Common myeloid progenitor, CD34-positive (primary cell): Measurements from ENCODE around the gene UGT1A5.
"Not testable (repeated sequence)": the region's sequence is repeated elsewhere in the genome, so short reads cannot be mapped to it uniquely, and the experiment has no call there.

Experiments used
- CTCF ChIA-PET: fragments of 350-600 bp; sonication (Branson Sonifier 250); formaldehyde crosslinking; loops from one replicate; lab custom pipeline; 2021; ENCODE audit warnings: antibody characterized with exemption; lab: Charles Lee
- POLR2A ChIA-PET: fragments of 350-600 bp; sonication (Branson Sonifier 250); formaldehyde crosslinking; loops from one replicate; lab custom pipeline; 2021; ENCODE audit warnings: antibody characterized with exemption; lab: Charles Lee
- DNase-seq, 3 donors: peaks; one replicate each; pipeline versions ENCODE4 v3.0.0 to v3.0.0-alpha.2; 2013
- H3K27ac ChIP-seq, 2 experiments: 1 replicate in 1 of 2; 2 replicates in 1 of 2; pipeline ENCODE4 v1.7.0; 2013; ENCODE audit warnings: inconsistent platforms in 2 of 2, low read length in 2 of 2, mild to moderate bottlenecking in 2 of 2, low read depth in 1 of 2, moderate library complexity in 1 of 2; ENCODE audit not compliant: severe bottlenecking in 2 of 2, insufficient read depth in 1 of 2, poor library complexity in 1 of 2
- H3K27me3 ChIP-seq, 5 experiments: replicated peaks in 2 of 5; 1 replicate in 3 of 5; 2 replicates in 2 of 5; pipeline versions ENCODE4 v1.6.1 to v1.7.0; 2013; ENCODE audit warnings: low read length in 4 of 5, mild to moderate bottlenecking in 2 of 5, moderate library complexity in 2 of 5, inconsistent platforms in 1 of 5; ENCODE audit not compliant: insufficient read depth in 5 of 5, control insufficient read depth in 4 of 5
- H3K36me3 ChIP-seq, 4 experiments: 1 replicate in 2 of 4; 2 replicates in 2 of 4; pipeline versions ENCODE4 v1.6.1 to v1.7.0; 2013; ENCODE audit warnings: low read length in 3 of 4, control low read depth in 1 of 4, mild to moderate bottlenecking in 1 of 4; ENCODE audit not compliant: control insufficient read depth in 4 of 4, insufficient read depth in 4 of 4
- H3K4me1 ChIP-seq, 4 experiments: 1 replicate in 3 of 4; 2 replicates in 1 of 4; pipeline versions ENCODE4 v1.6.1 to v1.7.1; 2013; ENCODE audit warnings: low read length in 3 of 4, mild to moderate bottlenecking in 3 of 4, control low read depth in 1 of 4, inconsistent platforms in 1 of 4, moderate library complexity in 1 of 4; ENCODE audit not compliant: control insufficient read depth in 4 of 4, insufficient read depth in 4 of 4; ENCODE audit errors: control extremely low read depth in 1 of 4
- H3K4me3 ChIP-seq, 7 experiments: 1 replicate in 4 of 7; 2 replicates in 3 of 7; pipeline versions ENCODE4 v1.5.1 to v1.7.0; 2013; ENCODE audit warnings: mild to moderate bottlenecking in 7 of 7, low read length in 6 of 7, moderate library complexity in 6 of 7, inconsistent platforms in 2 of 7, low read depth in 2 of 7, control low read depth in 1 of 7; ENCODE audit not compliant: insufficient read depth in 4 of 7, control insufficient read depth in 1 of 7; ENCODE audit errors: extremely low read depth in 1 of 7
- H3K9me3 ChIP-seq, 5 experiments: 1 replicate in 4 of 5; 2 replicates in 1 of 5; pipeline versions ENCODE4 v1.6.1 to v1.7.1; 2013; ENCODE audit warnings: low read length in 4 of 5, mild to moderate bottlenecking in 2 of 5, inconsistent platforms in 1 of 5, low read depth in 1 of 5, moderate library complexity in 1 of 5; ENCODE audit not compliant: control insufficient read depth in 4 of 5, insufficient read depth in 2 of 5; ENCODE audit errors: control extremely low read depth in 1 of 5
- WGBS: methylation state at CpG from one replicate; pipeline ENCODE4 v1.1.5; 2013; ENCODE audit not compliant: insufficient coverage; 5-methylcytosine and 5-hydroxymethylcytosine counted together

Gene UGT1A5

DNA sequence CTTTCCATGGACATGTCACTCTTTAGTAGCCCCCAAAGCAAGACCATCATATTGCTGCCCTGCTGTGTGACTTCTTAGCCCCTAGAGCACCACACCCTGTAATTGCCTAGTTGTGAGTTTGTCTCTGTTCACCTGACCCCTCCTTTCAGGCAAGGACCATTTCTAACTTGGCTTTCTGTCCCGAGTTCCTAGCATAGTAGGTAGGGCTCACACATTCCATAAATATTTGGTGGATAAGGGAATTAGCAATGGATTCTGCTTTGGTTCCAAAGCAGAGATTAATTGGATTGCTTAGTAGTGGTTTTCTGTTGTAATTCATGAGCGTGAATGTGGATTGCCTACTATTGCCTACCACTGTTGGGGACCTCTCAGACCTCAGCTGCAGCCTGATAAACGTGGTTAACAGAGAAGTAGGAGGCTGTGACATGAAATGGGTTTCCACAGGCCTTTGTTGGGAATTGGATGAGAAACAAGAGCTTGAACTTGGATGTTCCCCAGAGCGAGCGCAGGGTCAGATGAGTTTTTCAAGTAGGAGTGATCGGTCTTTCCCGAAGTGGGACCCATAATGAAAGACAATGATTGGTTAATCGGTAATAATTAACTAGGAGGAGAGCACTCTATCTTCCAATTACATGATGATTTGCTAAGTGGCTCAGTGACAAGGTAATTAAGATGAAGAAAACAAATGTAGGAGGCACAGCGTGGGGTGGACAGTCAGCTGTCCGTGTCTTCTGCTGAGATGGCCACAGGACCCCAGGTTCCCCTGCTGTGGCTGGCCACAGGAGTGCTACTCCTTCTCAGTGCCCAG is 34.0 kb downstream of the UGT1A5 start:
- no peak overlapping the region for H3K27ac ChIP-seq
- H3K9me3 ChIP-seq: peaks cover 0 to 7% (median 3%) of the 10 kb centered on the region in 5 experiments
- no peaks in the 10 kb centered on the region for H3K36me3 ChIP-seq
- no peak overlapping the region for H3K4me3 ChIP-seq
- H3K27me3 ChIP-seq: peaks cover 0 to 12% (median 0%) of the 10 kb centered on the region in 5 experiments
- H3K4me1 ChIP-seq: no peaks in the 10 kb centered on the region
- WGBS: 90% methylated on average over 8 of the region's 10 CpGs
- ChIA-PET CTCF (no interaction called here), POLR2A (no interaction called here)
- DNase-seq: no peak

DNA sequence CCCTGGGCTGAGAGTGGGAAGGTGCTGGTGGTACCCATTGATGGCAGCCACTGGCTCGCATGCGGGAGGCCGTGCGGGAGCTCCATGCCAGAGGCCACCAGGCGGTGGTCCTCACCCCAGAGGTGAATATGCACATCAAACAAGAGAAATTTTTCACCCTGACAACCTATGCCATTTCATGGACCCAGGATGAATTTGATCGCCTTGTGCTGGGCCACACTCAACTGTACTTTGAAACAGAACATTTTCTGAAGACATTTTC is 34.5 kb downstream of the UGT1A5 start:
- peaks cover 0 to 12% (median 0%) of the 10 kb centered on the region in 5 experiments for H3K27me3 ChIP-seq
- peaks cover 0 to 7% (median 3%) of the 10 kb centered on the region in 5 experiments for H3K9me3 ChIP-seq
- H3K36me3 ChIP-seq: no peaks in the 10 kb centered on the region
- H3K4me1 ChIP-seq: no peaks in the 10 kb centered on the region
- DNase-seq: no peak
- no peak overlapping the region for H3K4me3 ChIP-seq
- ChIA-PET CTCF (no interaction called here), POLR2A (no interaction called here)
- H3K27ac ChIP-seq: no peak overlapping the region
- WGBS: 89% methylated on average over 6 of the region's 6 CpGs

DNA sequence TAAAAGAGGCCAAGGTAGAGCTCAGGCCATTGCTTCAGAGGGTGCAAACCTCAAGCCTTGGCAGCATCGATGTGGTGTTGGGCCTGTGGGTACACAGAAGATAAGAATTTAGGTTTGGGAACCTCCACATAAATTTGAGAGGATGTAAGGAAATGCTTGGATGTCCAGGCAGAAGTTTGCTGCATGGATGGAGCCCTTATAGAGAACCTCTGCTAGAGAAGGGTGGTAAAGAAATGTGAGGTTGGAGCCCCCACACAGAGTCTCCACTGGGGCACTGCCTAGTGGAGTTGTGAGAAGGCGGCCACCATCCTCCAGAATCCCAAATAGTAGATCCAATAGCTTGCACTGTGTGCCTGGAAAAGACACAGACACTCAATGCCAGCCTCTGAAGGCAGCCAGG is 38.0 kb downstream of the UGT1A5 start:
- H3K4me1 ChIP-seq, H3K9me3 ChIP-seq, H3K27ac ChIP-seq, POLR2A ChIA-PET, H3K4me3 ChIP-seq, DNase-seq, CTCF ChIA-PET, H3K36me3 ChIP-seq: not testable (repeated sequence)
- peaks cover 0 to 15% (median 0%) of the 10 kb centered on the region in 5 experiments for H3K27me3 ChIP-seq
- 86% methylated on average over 2 of the region's 2 CpGs for WGBS

DNA sequence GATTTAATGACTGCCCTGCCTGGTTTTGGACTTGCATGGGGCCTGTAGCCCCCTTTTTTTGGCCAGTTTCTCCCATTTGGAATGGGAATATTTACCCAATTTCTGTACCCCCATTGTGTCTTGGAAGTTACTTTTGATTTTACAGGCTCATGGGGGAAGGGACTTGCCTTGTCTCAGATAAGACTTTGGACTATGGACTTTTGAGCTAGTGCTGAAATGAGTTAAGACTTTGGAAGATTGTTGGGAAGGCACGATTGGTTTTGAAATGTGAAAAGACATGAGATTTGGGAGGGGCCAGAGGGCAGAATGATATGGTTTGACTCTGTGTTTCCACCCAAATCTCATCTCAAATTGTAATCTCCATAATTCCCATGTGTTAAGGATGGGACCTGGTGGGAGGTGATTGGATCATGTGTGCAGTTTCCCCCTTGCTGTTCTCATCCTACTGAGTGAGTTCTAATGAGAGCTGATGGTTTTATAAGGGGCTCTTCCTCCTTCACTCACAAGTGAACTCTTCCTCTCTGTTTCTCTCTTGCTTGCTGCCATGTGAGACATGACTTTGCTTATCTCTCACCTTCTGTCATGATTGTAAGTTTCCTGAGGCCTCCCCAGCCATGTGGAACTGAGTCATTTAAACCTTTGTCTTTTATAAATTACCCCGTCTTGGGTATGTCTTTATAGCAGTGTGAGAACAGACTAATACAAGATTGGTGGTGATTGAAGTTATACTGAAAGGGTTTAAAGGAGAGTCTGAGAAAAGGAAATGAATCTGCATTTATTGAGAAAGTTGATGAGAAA is 38.7 kb downstream of the UGT1A5 start:
- CTCF ChIA-PET, DNase-seq, H3K36me3 ChIP-seq, H3K9me3 ChIP-seq, H3K27ac ChIP-seq, POLR2A ChIA-PET, H3K4me3 ChIP-seq, H3K4me1 ChIP-seq: not testable (repeated sequence)
- WGBS: no CpG with 5 or more reads among the region's 2 CpGs
- peaks cover 0 to 15% (median 0%) of the 10 kb centered on the region in 5 experiments for H3K27me3 ChIP-seq

DNA sequence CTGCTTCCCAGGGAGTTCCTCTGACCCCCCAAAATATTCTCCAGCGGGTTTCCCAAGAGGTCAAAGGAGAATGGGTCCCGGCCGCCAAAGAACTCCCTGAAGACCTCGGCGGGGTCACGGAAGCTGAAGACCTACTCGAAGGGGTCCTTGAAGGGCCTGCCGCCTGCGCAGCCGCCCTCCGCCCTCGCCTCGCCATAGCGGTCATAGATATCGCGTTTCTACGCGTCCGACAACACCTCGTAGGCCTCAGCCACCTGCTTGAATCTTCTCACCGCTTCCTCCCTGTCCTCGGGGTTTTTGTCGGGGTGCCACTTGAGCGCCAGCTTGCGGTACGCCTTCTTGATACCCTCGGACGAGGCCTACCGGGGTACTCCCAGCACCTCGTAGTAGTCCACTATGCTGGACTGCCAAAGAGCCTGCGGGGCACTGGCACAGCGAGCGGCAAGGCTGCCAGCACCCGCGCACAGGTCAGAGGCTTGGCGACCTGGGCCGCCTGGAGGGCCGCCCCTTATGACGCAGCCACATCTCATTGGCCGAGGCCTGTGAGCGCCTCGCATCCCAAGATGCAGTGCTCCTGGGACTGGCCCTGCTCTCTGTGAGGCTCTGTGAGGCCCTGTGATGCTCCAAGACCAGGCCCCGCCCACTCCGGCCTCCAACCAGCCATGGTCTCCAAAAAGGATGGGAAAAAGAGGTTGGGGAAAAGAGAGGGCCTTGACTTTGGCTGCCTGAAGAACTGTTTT is 42.3 kb downstream of the UGT1A5 start:
- WGBS: 97% methylated on average over 37 of the region's 44 CpGs
- Histone ChIP-seq H3K27me3 (peaks cover 0 to 3% (median 0%) of the 10 kb centered on the region in 5 experiments), H3K36me3 (no peaks in the 10 kb centered on the region), H3K9me3 (peaks cover 0 to 7% (median 3%) of the 10 kb centered on the region in 5 experiments), H3K27ac (no peak overlapping the region), H3K4me1 (no peaks in the 10 kb centered on the region), H3K4me3 (no peak overlapping the region)
- DNase-seq: no peak
- ChIA-PET CTCF (no interaction called here), POLR2A (no interaction called here)

DNA sequence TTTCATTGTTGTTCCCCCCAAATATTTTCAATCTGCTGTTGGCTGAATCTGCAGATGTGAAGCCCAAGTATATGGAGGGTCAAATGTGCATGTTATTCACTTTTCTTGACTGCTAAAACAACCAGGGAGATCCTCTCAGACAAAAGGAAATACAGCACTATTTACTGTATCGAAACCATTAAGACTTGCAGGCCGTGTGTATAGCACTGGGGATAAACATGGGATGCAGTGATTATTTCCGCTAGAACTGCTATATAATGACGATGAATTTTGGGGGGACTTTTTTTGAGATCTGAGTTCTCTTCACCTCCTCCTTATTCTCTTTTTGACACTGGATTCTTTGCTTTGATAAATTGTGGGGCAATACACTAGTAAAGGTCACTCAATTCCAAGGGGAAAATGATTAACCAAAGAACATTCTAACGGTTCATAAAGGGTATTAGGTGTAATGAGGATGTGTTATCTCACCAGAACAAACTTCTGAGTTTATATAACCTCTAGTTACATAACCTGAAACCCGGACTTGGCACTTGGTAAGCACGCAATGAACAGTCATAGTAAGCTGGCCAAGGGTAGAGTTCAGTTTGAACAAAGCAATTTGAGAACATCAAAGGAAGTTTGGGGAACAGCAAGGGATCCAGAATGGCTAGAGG is 43.8 kb downstream of the UGT1A5 start:
- no peaks in the 10 kb centered on the region for H3K4me1 ChIP-seq
- H3K9me3 ChIP-seq: peaks cover 0 to 2% (median 0%) of the 10 kb centered on the region in 5 experiments
- CTCF ChIA-PET: no interaction called here
- POLR2A ChIA-PET: no interaction called here
- H3K27ac ChIP-seq: no peak overlapping the region
- no peak for DNase-seq
- peaks cover 0 to 3% (median 0%) of the 10 kb centered on the region in 5 experiments for H3K27me3 ChIP-seq
- WGBS: 100% methylated on average over 2 of the region's 7 CpGs
- H3K36me3 ChIP-seq: no peaks in the 10 kb centered on the region
- no peak overlapping the region for H3K4me3 ChIP-seq
